GF-D8 (cell line): ENCODE measurements around the gene C20orf202.
"Not testable (repeated sequence)": the region's sequence is repeated elsewhere in the genome, so short reads cannot be mapped to it uniquely, and the experiment has no call there.

Source experiments
- DNase-seq: peaks from one replicate; lab custom pipeline; 2025; lab: John Stamatoyannopoulos, UW

The C20orf202 gene

GRCh38 chr20:1209447-1210387 is 6.5 kb downstream of the C20orf202 start:
- DNase-seq = no peak

- no peak for DNase-seq
Observed at GRCh38 chr20:1210501-1210900, 7.2 kb downstream of the C20orf202 start.

GRCh38 chr20:1212023-1212422 is 8.8 kb downstream of the C20orf202 start:
- no peak for DNase-seq

GRCh38 chr20:1212607-1213396 is 9.5 kb downstream of the C20orf202 start:
- peak; percentile 12 for DNase-seq

GRCh38 chr20:1214838-1215261 is 11.6 kb downstream of the C20orf202 start:
- no peak for DNase-seq

GRCh38 chr20:1215386-1216170 is 12.3 kb downstream of the C20orf202 start:
- no peak for DNase-seq

GRCh38 chr20:1216527-1217427 is 13.5 kb downstream of the C20orf202 start:
- not testable (repeated sequence) for DNase-seq

- not testable (repeated sequence) for DNase-seq
Observed at GRCh38 chr20:1222750-1223149, 19.5 kb downstream of the C20orf202 start.

- DNase-seq = no peak
Observed at GRCh38 chr20:1224205-1224890, 21.1 kb downstream of the C20orf202 start.

- DNase-seq = no peak
Observed at GRCh38 chr20:1225263-1225782, 22.1 kb downstream of the C20orf202 start.

- DNase-seq = no peak
Observed at GRCh38 chr20:1225783-1226654, 22.8 kb downstream of the C20orf202 start, which contains the start of gene RAD21L1. Gene RAD21L1 (plus strand): TSS chr20:1226044. CDS start chr20:1228454, 2,410 bp downstream.

GRCh38 chr20:1229541-1229940 is 26.3 kb downstream of the C20orf202 start:
- DNase-seq = no peak

- DNase-seq = no peak
Observed at GRCh38 chr20:1232286-1233111, 29.2 kb downstream of the C20orf202 start.

- DNase-seq = no peak
Observed at GRCh38 chr20:1240549-1240948, 37.3 kb downstream of the C20orf202 start.

GRCh38 chr20:1241456-1241855 is 38.2 kb downstream of the C20orf202 start:
- DNase-seq = no peak

GRCh38 chr20:1242099-1242498 is 38.8 kb downstream of the C20orf202 start:
- no peak for DNase-seq

- no peak for DNase-seq
Observed at GRCh38 chr20:1242530-1242929, 39.3 kb downstream of the C20orf202 start.

GRCh38 chr20:1245578-1245977 is 42.3 kb downstream of the C20orf202 start:
- no peak for DNase-seq
